Natural killer cell (primary cell): Measurements from ENCODE around the gene RSU1. TPM values are rescaled to one million over a fixed set of nuclear protein-coding genes. Genes with fewer than 3 reads are reported as not detected.

Experiments
- ATAC-seq, 3 donors: fragments of 150-1000 bp in 2 of 3; fragments of 200-7000 bp in 1 of 3; cut with Tn5 transposase; 1 replicate in 1 of 3; 2 replicates in 2 of 3; pipeline ENCODE4 v1.10.0; 2021; ENCODE audit warnings: mild to moderate bottlenecking in 2 of 3, moderate library complexity in 2 of 3
- DNase-seq, 2 donors: peaks; one replicate each; pipeline versions ENCODE4 v3.0.0 to v3.0.0-alpha.2; 2013 to 2021; ENCODE audit warnings: mixed read lengths in 1 of 2
- H3K27ac ChIP-seq: one replicate; pipeline ENCODE4 v1.5.1; 2013; ENCODE audit warnings: mild to moderate bottlenecking, low read length
- H3K27me3 ChIP-seq: one replicate; pipeline ENCODE4 v1.6.1; 2013; ENCODE audit warnings: low read length; ENCODE audit not compliant: control insufficient read depth, insufficient read depth
- H3K36me3 ChIP-seq: one replicate; pipeline ENCODE4 v1.6.1; 2013; ENCODE audit warnings: low read length; ENCODE audit not compliant: control insufficient read depth, insufficient read depth
- H3K4me1 ChIP-seq: one replicate; pipeline ENCODE4 v1.6.1; 2013; ENCODE audit warnings: low read length; ENCODE audit not compliant: control insufficient read depth, insufficient read depth
- H3K4me3 ChIP-seq: one replicate; pipeline ENCODE4 v1.5.1; 2013; ENCODE audit warnings: low read length
- H3K9me3 ChIP-seq: one replicate; pipeline ENCODE4 v1.6.1; 2013; ENCODE audit warnings: low read length; ENCODE audit not compliant: control insufficient read depth, insufficient read depth
- H3K27ac Mint-ChIP-seq, 2 donors: one replicate each; pipeline ENCODE4 v1.8.0; 2022; ENCODE audit warnings: mild to moderate bottlenecking in 2 of 2, mixed read lengths in 2 of 2, moderate library complexity in 1 of 2
- H3K27me3 Mint-ChIP-seq, 2 donors: one replicate each; pipeline ENCODE4 v1.8.0; 2022; ENCODE audit warnings: low read depth in 2 of 2, mixed read lengths in 2 of 2
- H3K36me3 Mint-ChIP-seq: one replicate; pipeline ENCODE4 v1.8.0; 2022; ENCODE audit warnings: mixed read lengths
- H3K4me1 Mint-ChIP-seq, 2 donors: one replicate each; pipeline ENCODE4 v1.8.0; 2022; ENCODE audit warnings: mixed read lengths in 2 of 2
- H3K4me3 Mint-ChIP-seq: one replicate; pipeline ENCODE4 v1.8.0; 2022; ENCODE audit warnings: mild to moderate bottlenecking, moderate library complexity, mixed read lengths
- H3K9me3 Mint-ChIP-seq, 2 donors: one replicate each; pipeline ENCODE4 v1.8.0; 2022; ENCODE audit warnings: mixed read lengths in 2 of 2
- WGBS: methylation state at CpG from one replicate; pipeline ENCODE4 v1.1.7; 2013; ENCODE audit warnings: missing lambda C conversion rate; ENCODE audit not compliant: insufficient coverage; 5-methylcytosine and 5-hydroxymethylcytosine counted together
- intact Hi-C: fragments of 100-400 bp; cut with micrococcal nuclease; formaldehyde crosslinking; loops from one replicate; pipeline ENCODE4 v1.14.2; 2022
- total RNA-seq, 4 donors: library from RNA; stranded (reverse); fragments of 120-200 nt in 1 of 4; gene quantifications; one replicate each; pipeline versions ENCODE4 v1.2.3 to v1.2.4, GENCODE V29; 2013 to 2022
- TF ChIP-seq, protein P1 (sequence below): fragments of 200-600 bp; IDR thresholded peaks from one replicate; pipeline ENCODE4 v1.8.0; 2022; ENCODE audit warnings: antibody characterized with exemption

RSU1 gene
- total RNA-seq, 3 donors from 2014 or later (not counting 1 experiment from before 2014, with no cell fraction given), result 75.0 to 85.3 (median 80.0) TPM

GRCh38 chr10:16863766-16864165 lies 46.5 kb upstream of the RSU1 start:
- Mint-ChIP-seq H3K4me1 (no peaks in the 10 kb centered on the region), H3K9me3 (no peaks in the 10 kb centered on the region), H3K36me3 (no peaks in the 10 kb centered on the region), H3K27ac (no peak overlapping the region), H3K4me3 (no peak overlapping the region), H3K27me3 (peaks cover 15 to 18% of the 10 kb centered on the region in 2 donors)
- H3K27ac ChIP-seq, result no peak overlapping the region
- H3K9me3 ChIP-seq, result no peaks in the 10 kb centered on the region
- DNase-seq (no peak), ATAC-seq (no peak)
- no CpG with 5 or more reads among the region's 2 CpGs for WGBS
- H3K4me1 ChIP-seq, result no peaks in the 10 kb centered on the region
- no peaks in the 10 kb centered on the region for H3K36me3 ChIP-seq
- intact Hi-C loops, result no loop called here
- H3K27me3 ChIP-seq, result no peaks in the 10 kb centered on the region
- TF ChIP-seq, protein P1, sequence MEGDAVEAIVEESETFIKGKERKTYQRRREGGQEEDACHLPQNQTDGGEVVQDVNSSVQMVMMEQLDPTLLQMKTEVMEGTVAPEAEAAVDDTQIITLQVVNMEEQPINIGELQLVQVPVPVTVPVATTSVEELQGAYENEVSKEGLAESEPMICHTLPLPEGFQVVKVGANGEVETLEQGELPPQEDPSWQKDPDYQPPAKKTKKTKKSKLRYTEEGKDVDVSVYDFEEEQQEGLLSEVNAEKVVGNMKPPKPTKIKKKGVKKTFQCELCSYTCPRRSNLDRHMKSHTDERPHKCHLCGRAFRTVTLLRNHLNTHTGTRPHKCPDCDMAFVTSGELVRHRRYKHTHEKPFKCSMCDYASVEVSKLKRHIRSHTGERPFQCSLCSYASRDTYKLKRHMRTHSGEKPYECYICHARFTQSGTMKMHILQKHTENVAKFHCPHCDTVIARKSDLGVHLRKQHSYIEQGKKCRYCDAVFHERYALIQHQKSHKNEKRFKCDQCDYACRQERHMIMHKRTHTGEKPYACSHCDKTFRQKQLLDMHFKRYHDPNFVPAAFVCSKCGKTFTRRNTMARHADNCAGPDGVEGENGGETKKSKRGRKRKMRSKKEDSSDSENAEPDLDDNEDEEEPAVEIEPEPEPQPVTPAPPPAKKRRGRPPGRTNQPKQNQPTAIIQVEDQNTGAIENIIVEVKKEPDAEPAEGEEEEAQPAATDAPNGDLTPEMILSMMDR, result no peak
- H3K4me3 ChIP-seq, result no peak overlapping the region

- H3K4me3 Mint-ChIP-seq, result no peak overlapping the region
- Histone ChIP-seq H3K27ac (no peak overlapping the region), H3K9me3 (no peaks in the 10 kb centered on the region), H3K4me1 (no peaks in the 10 kb centered on the region), H3K4me3 (no peak overlapping the region), H3K36me3 (no peaks in the 10 kb centered on the region), H3K27me3 (no peaks in the 10 kb centered on the region)
- no CpG with 5 or more reads among the region's 4 CpGs for WGBS
- DNase-seq (no peak), ATAC-seq (no peak)
- peaks cover 0 to 8% of the 10 kb centered on the region in 2 donors for H3K27me3 Mint-ChIP-seq
- intact Hi-C loops, result no loop called here
- no peaks in the 10 kb centered on the region for H3K4me1 Mint-ChIP-seq
- no peaks in the 10 kb centered on the region for H3K9me3 Mint-ChIP-seq
- H3K36me3 Mint-ChIP-seq, result no peaks in the 10 kb centered on the region
- H3K27ac Mint-ChIP-seq, result no peak overlapping the region
- TF ChIP-seq, protein P1, result no peak
Observed at GRCh38 chr10:16857419-16857818, 40.2 kb upstream of the RSU1 start.

GRCh38 chr10:16856567-16856966 lies 39.3 kb upstream of the RSU1 start:
- H3K9me3 ChIP-seq, result no peaks in the 10 kb centered on the region
- Mint-ChIP-seq H3K36me3 (no peaks in the 10 kb centered on the region), H3K27ac (no peak overlapping the region), H3K4me1 (no peaks in the 10 kb centered on the region), H3K4me3 (no peak overlapping the region), H3K9me3 (no peaks in the 10 kb centered on the region), H3K27me3 (peaks cover 0 to 7% of the 10 kb centered on the region in 2 donors)
- DNase-seq (no peak), ATAC-seq (no peak)
- H3K36me3 ChIP-seq, result no peaks in the 10 kb centered on the region
- 39% methylated on average over 4 of the region's 4 CpGs for WGBS
- TF ChIP-seq, protein P1, result no peak
- no peak overlapping the region for H3K27ac ChIP-seq
- no peak overlapping the region for H3K4me3 ChIP-seq
- no peaks in the 10 kb centered on the region for H3K27me3 ChIP-seq
- intact Hi-C loops, result no loop called here
- no peaks in the 10 kb centered on the region for H3K4me1 ChIP-seq

GRCh38 chr10:16856092-16856491 lies 38.9 kb upstream of the RSU1 start:
- H3K36me3 Mint-ChIP-seq, result no peaks in the 10 kb centered on the region
- Histone ChIP-seq H3K9me3 (no peaks in the 10 kb centered on the region), H3K27ac (no peak overlapping the region), H3K27me3 (no peaks in the 10 kb centered on the region), H3K36me3 (no peaks in the 10 kb centered on the region), H3K4me3 (no peak overlapping the region), H3K4me1 (no peaks in the 10 kb centered on the region)
- intact Hi-C loops, result no loop called here
- no peak for DNase-seq
- H3K27ac Mint-ChIP-seq, result no peak overlapping the region
- TF ChIP-seq, protein P1, result no peak
- 100% methylated on average over 2 of the region's 5 CpGs for WGBS
- no peaks in the 10 kb centered on the region for H3K9me3 Mint-ChIP-seq
- no peak for ATAC-seq
- no peak overlapping the region for H3K4me3 Mint-ChIP-seq
- no peaks in the 10 kb centered on the region for H3K4me1 Mint-ChIP-seq
- H3K27me3 Mint-ChIP-seq, result peaks cover 0 to 7% of the 10 kb centered on the region in 2 donors
